Measurements from ENCODE around the gene PPRC1. TPM values are rescaled to one million over a fixed set of nuclear protein-coding genes. Genes with fewer than 3 reads are reported as not detected.

PPRC1 gene
- total and polyA plus RNA-seq, 2 experiments from 2014 or later: 43.2 to 67.5 TPM

DNA sequence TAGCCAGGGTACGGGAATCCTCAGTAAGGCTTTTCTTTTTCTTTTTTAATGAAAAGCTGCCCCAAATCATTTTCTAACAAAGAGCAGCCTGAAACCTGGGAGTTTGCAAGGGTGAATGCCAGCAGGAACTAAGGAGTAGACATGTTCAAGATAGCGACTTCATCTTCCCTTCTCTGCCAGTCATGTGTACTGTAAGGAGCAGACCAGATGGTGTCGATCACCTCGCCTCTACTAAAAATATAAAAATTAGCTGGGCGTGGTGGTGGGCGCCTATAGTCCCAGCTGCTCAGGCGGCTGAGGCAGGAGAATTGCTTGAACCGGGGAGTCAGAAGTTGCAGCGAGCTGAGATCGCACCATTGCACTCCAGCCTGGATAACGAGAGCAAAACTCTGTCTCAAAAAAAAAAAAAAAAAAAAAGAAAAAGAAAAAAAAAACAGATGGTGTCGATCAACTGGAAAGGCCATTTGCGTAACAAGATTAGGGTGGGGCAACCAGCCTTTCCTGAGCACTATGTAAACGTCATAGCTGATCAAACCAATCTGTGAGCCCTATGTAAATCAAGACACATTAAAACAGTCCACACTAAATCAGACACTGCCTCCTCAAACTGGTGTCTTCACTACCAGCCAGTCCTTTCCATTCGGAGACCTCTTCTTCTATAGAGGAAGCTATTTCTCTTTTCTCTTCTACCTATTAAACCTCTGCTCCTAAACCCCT lies 53.1 kb downstream of the PPRC1 start:
- TF ChIP-seq JUNB (IDR thresholded peaks at IDR 0.05; ENCODE audit: unreplicated experiment) (no peak), NANOG (IDR thresholded peaks at IDR 0.05; ENCODE audit: borderline replicate concordance) (no peak), POLR2AphosphoS5 (IDR thresholded peaks at IDR 0.05; ENCODE audit: low read depth) (no peak), EZH2 (IDR thresholded peaks at IDR 0.05; ENCODE audit: low read depth, unreplicated experiment) (no peak), CREB1 (CRISPR knock-in tag; IDR thresholded peaks at IDR 0.05; ENCODE audit: low read depth) (no peak), ETS1 (IDR thresholded peaks at IDR 0.05) (no peak), REST (IDR thresholded peaks at IDR 0.05; ENCODE audit: unreplicated experiment) (no peak), ZNF114 (CRISPR knock-in tag; IDR thresholded peaks at IDR 0.05) (no peak), STAT1 (IDR thresholded peaks at IDR 0.05; ENCODE audit: unreplicated experiment) (no peak), EZH2phosphoT487 (IDR thresholded peaks at IDR 0.05; ENCODE audit: unreplicated experiment) (no peak), ZNF331 (CRISPR knock-in tag; IDR thresholded peaks at IDR 0.05; ENCODE audit: low read depth) (no peak)
- TF ChIP-seq, protein P1, sequence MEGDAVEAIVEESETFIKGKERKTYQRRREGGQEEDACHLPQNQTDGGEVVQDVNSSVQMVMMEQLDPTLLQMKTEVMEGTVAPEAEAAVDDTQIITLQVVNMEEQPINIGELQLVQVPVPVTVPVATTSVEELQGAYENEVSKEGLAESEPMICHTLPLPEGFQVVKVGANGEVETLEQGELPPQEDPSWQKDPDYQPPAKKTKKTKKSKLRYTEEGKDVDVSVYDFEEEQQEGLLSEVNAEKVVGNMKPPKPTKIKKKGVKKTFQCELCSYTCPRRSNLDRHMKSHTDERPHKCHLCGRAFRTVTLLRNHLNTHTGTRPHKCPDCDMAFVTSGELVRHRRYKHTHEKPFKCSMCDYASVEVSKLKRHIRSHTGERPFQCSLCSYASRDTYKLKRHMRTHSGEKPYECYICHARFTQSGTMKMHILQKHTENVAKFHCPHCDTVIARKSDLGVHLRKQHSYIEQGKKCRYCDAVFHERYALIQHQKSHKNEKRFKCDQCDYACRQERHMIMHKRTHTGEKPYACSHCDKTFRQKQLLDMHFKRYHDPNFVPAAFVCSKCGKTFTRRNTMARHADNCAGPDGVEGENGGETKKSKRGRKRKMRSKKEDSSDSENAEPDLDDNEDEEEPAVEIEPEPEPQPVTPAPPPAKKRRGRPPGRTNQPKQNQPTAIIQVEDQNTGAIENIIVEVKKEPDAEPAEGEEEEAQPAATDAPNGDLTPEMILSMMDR (conservative IDR thresholded peaks at IDR 0.05; ENCODE audit: low read depth in 2 of 2): no peak
- TF ChIP-seq, protein P2, sequence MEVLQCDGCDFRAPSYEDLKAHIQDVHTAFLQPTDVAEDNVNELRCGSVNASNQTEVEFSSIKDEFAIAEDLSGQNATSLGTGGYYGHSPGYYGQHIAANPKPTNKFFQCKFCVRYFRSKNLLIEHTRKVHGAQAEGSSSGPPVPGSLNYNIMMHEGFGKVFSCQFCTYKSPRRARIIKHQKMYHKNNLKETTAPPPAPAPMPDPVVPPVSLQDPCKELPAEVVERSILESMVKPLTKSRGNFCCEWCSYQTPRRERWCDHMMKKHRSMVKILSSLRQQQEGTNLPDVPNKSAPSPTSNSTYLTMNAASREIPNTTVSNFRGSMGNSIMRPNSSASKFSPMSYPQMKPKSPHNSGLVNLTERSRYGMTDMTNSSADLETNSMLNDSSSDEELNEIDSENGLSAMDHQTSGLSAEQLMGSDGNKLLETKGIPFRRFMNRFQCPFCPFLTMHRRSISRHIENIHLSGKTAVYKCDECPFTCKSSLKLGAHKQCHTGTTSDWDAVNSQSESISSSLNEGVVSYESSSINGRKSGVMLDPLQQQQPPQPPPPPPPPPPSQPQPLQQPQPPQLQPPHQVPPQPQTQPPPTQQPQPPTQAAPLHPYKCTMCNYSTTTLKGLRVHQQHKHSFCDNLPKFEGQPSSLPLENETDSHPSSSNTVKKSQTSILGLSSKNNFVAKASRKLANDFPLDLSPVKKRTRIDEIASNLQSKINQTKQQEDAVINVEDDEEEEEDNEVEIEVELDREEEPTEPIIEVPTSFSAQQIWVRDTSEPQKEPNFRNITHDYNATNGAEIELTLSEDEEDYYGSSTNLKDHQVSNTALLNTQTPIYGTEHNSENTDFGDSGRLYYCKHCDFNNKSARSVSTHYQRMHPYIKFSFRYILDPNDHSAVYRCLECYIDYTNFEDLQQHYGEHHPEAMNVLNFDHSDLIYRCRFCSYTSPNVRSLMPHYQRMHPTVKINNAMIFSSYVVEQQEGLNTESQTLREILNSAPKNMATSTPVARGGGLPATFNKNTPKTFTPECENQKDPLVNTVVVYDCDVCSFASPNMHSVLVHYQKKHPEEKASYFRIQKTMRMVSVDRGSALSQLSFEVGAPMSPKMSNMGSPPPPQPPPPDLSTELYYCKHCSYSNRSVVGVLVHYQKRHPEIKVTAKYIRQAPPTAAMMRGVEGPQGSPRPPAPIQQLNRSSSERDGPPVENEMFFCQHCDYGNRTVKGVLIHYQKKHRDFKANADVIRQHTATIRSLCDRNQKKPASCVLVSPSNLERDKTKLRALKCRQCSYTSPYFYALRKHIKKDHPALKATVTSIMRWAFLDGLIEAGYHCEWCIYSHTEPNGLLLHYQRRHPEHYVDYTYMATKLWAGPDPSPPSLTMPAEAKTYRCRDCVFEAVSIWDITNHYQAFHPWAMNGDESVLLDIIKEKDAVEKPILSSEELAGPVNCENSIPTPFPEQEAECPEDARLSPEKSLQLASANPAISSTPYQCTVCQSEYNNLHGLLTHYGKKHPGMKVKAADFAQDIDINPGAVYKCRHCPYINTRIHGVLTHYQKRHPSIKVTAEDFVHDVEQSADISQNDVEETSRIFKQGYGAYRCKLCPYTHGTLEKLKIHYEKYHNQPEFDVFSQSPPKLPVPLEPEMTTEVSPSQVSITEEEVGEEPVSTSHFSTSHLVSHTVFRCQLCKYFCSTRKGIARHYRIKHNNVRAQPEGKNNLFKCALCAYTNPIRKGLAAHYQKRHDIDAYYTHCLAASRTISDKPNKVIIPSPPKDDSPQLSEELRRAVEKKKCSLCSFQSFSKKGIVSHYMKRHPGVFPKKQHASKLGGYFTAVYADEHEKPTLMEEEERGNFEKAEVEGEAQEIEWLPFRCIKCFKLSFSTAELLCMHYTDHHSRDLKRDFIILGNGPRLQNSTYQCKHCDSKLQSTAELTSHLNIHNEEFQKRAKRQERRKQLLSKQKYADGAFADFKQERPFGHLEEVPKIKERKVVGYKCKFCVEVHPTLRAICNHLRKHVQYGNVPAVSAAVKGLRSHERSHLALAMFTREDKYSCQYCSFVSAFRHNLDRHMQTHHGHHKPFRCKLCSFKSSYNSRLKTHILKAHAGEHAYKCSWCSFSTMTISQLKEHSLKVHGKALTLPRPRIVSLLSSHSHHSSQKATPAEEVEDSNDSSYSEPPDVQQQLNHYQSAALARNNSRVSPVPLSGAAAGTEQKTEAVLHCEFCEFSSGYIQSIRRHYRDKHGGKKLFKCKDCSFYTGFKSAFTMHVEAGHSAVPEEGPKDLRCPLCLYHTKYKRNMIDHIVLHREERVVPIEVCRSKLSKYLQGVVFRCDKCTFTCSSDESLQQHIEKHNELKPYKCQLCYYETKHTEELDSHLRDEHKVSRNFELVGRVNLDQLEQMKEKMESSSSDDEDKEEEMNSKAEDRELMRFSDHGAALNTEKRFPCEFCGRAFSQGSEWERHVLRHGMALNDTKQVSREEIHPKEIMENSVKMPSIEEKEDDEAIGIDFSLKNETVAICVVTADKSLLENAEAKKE (CRISPR knock-in tag; IDR thresholded peaks at IDR 0.05): no peak
- no peaks in the 10 kb centered on the region for H3F3A ChIP-seq (replicated peaks; ENCODE audit: low read depth)
- H3K9me2 ChIP-seq (ENCODE audit: insufficient read depth): no peaks in the 10 kb centered on the region
- no peak overlapping the region for H3K4me3 ChIP-seq
- H3K36me3 ChIP-seq (ENCODE audit: insufficient read depth): no peaks in the 10 kb centered on the region; the same call in 1 of the 2 replicates
- Mint-ChIP-seq H3K27ac (no peak overlapping the region), H3K4me3 (no peak overlapping the region), H3K36me3 (ENCODE audit: low read depth) (peaks cover 7% of the 10 kb centered on the region; the same call in 2 of the 3 replicates), H3K4me1 (no peaks in the 10 kb centered on the region), H3K9me3 (peaks cover 64% of the 10 kb centered on the region), H3K27me3 (ENCODE audit: insufficient read depth, low read depth, poor library complexity) (peaks cover 4% of the 10 kb centered on the region)
- DNase-seq (ENCODE audit: low spot score): no peak
- H2AFZ ChIP-seq: no peak overlapping the region
- no peaks in the 10 kb centered on the region for H3K27me3 ChIP-seq (ENCODE audit: insufficient read depth)
- H3K4me1 ChIP-seq (ENCODE audit: insufficient read depth): no peaks in the 10 kb centered on the region
- H3K27ac ChIP-seq (ENCODE audit: low read depth): no peak overlapping the region
- no peak for ATAC-seq
- no peaks in the 10 kb centered on the region for H3K79me2 ChIP-seq (replicated peaks; ENCODE audit: insufficient read depth)
- no peaks in the 10 kb centered on the region for H4K20me1 ChIP-seq (replicated peaks; ENCODE audit: insufficient read depth)
- H3K4me2 ChIP-seq: no peak overlapping the region
